Measurements from ENCODE around the gene ADO.

ADO gene

DNA sequence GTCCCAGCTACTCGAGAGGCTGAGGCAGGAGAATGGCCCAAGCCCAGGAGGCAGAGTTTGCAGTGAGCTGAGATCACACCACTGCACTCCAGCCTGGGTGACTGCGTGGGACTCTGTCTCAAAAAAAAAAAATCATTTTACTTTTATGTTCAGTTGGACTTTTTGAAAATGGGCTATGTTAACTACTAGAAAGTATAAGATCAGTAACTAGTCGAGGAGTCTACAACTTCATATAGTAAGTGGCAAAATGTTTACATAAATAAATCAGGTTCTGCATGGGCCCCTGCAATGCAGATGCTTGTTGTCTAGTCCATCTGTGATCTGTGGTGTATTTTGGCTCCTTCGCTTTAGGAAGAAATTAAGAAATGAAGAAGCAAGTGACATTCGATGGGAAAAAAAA lies 12.3 kb upstream of the ADO start:
- DNase-seq (ENCODE audit: low read depth in 2 of 2) = no peak

DNA sequence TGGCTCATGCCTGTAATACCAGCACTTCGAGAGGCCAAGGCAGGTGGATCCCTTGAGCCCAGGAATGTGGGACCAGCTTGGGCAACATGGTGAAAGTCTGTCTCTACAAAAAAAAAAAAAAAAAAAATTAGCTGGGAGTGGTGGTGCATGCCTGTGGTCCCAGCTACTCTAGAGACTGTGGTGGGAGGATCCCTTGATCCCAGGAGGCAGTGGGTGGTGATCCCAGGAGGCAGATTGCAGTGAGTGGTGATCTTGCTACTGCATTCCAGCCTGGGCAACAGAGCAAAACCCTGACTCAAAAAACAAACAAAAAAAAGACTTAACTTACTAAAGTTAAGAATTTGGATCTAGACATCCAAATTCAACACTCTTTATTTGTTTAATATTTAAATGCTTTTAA lies 10.2 kb upstream of the ADO start:
- DNase-seq (ENCODE audit: low read depth in 2 of 2) = no peak

DNA sequence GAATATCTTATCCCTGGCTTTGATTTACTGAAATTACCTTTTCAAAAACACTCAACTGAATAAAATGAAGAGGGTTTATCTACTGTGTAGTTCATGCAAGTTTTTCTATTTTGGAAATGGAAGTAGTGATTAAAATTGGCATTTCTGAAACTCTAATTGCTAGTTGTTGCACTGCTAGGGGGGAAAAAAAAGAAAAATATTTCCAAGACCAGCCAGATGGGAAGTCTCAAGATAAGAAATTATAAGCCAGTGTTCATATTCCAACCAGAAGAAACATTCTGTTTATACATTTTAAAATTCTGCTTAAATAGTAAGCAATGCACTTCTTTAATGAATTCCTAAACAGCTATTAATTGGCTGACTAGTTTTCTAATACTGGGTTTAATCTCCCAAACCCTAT lies 9.4 kb upstream of the ADO start:
- DNase-seq (ENCODE audit: low read depth in 2 of 2) = no peak

DNA sequence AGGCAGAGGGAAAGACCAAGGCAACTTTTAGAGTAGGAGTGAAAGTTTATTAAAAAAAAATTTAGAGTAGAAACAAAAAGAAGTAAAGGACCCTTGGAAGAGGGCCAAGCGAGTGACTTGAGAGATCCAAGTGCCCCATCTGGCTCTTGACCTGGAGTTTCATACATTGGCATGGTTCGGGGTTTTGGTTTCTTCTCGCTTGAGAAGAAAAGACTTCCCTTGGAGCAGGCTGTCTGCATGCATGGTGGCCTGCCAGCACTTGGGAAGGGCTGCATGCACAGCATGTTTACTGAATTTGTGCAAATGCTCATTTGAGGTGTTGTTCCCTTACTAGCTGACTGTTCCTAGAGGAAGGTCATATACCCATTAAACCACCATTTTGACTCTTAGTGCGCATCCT lies 8.8 kb upstream of the ADO start:
- no peak for DNase-seq (ENCODE audit: low read depth in 2 of 2)

DNA sequence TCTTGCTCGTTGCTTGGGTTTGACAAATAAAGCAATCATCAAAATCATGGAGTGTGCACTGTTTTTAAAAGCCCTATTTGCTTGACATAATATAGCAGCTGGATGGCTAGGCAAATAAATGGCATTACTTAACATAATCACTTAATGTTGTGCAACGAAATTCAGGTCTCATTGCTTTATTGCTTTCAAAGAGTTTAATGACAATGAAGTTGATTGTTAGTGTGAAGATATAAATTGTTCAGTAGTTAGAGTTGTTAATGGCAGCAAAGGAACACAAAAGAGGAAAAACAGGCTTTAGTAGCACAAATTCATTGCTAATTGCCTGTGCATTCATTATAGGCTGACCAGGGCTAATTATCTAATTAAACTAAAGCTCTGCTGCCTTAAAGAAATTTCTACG lies 7.6 kb upstream of the ADO start:
- no peak for DNase-seq (ENCODE audit: low read depth in 2 of 2)

DNA sequence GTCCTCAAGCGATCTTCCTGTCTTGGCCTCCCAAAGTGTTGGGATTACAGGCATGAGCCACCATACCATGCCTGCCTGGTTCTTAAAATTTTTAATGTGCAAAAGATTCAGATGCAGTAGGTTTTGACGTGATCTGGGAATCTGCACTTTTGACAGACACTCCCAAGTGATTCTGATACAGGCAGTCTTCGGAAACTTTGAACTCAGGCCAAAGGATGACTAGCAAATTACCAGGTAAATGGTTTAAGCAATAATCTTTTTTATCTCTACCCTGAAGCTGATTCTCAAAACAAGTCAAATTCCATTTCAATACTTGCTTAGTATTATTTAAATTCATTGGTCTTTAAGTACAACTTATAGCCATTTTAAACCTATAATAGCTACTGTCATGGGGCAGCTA lies 2.6 kb upstream of the ADO start:
- DNase-seq (ENCODE audit: low read depth in 2 of 2) = no peak

DNA sequence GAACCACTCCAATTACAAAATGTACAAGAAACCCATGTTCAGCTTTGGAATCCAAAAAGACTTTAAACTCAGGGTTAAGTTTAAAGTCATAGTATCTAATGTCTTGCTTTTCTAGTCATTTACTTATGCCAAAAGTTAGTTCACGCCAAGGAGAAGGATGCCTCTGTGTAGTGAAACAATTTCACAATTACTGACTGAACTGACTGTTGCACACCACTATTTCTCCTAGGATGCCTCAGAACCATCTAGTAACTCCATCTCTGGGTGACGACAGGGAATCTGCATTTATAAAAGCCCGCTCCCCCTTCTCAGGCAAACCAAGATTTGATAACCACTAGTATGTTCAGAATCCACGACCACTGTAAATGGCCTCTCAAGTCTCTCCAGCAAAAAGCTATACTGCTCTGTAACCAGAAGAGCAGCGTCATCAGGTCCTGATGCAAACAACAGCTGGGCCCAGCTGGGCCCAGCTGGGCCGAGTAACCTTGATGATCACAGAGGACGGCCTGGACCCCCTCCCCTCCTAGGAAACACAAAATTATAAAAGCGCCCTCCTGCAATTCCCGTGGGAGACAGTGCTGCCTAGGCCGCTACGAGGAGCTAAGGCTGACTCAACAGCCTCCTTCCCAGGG lies 680 bp upstream of the ADO start:
- no peak for DNase-seq (ENCODE audit: low read depth in 2 of 2)

DNA sequence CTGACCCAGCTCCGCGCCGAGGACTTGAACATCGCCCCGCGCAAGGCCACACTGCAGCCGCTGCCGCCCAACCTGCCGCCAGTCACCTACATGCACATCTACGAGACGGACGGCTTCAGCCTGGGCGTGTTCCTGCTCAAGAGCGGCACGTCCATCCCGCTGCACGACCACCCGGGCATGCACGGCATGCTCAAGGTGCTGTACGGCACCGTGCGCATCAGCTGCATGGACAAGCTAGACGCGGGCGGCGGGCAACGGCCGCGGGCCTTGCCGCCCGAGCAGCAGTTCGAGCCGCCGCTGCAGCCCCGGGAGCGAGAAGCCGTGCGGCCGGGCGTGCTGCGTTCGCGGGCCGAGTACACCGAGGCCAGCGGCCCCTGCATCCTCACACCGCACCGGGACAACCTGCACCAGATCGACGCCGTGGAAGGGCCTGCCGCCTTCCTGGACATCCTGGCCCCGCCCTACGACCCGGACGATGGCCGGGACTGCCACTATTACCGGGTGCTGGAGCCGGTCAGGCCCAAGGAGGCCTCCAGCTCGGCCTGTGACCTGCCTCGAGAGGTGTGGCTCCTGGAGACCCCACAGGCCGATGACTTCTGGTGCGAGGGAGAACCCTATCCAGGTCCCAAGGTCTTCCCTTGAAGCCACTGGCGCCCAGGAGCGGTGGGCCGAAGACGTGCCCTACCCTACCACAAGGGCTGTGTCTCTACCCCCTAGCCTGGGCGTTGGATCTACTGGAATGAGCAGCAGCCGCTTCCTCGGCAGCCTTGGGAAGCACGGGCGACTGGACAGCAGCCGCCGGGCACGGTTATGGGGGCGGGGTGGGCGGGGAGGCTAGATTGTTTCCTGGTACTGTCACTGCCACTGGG lies 945 bp downstream of the ADO start:
- DNase-seq (ENCODE audit: low read depth in 2 of 2) = no peak

DNA sequence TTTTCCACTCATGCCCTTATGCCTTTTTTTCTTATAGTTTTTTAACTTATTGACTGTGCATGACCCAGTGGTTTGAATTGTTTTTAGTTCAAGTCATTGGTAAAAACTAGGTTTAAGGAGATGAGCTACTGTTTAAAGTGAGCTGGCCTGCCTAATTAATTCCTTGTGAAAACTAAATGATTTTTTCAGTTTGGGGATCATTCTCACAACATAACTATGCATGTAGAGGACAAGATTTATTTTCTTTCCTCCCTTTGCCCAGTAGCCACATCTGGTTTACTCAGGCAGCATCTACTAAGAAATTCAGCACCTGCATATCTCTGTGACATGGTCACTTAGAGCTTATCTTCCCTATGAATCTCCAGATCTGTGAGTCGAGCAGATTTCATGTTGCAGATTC lies 1.7 kb downstream of the ADO start:
- DNase-seq (ENCODE audit: low read depth in 2 of 2) = no peak

DNA sequence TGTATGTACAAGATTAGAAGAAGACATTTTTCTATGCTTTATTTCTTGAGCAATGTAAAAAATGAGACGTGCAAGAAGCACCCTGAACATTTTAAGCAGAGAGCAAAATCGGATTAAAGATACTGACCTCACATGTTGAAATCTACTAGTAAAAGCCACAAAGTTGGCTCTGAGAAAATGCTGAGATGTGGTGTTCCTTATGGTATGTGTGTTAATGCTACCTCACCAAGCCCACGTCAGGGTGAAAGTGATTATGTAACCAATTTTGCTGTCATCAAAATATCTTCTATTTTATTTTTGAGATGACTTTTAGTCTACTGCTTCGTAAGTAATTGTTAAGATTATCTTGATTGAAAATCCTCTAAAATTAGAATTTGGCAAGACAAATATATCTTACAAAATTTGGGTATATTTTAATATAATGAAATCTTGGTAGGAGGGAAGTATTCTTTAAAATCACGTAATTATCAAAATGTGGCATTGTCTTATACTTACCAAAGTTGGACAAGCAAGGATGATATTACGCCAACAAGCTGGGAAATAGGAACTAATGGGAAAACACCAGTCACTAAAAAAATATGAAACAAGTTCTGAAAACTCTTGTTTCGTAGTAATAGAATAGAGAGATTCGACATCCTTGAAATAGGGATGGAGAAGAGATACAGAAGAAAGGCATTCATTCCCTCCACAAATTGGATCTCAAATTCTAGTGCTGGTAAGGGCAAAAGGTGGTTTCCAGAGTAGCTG lies 5.8 kb downstream of the ADO start:
- DNase-seq (ENCODE audit: low read depth in 2 of 2) = no peak

DNA sequence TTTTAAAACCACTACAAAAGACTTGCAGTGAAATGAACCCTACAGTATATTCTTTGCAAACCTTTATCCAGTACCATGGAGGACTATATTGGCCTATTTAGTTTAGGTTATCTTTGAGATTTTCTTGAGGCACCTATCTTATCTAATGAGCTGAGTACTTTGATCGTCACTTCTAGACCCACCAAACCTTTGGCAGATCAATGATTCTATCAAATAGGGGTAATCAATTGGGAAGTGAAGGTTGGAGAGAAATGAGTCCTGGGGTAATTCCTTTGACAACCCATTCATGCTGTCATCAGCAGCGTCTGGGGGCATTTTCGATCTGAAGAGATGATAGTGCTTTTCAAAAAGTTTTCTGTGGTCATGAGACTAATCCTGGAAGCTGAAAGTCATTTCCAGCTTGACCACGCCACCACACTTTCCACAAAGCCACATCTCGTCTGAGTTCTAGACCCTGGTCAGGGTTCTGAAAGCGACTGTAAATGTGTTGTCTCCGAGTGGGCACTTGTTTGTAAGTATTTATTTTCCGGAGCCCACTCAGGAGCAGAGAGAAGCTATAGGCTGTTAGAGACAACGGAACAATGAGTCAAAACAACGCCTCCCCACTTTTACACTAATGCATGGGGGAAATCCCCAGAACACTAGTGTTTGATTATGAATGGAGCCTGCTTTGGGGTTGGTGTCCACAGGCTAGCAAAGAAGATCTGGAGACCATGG lies 6.8 kb downstream of the ADO start:
- peak; percentile 76 to 78 for DNase-seq (ENCODE audit: low read depth in 2 of 2)

DNA sequence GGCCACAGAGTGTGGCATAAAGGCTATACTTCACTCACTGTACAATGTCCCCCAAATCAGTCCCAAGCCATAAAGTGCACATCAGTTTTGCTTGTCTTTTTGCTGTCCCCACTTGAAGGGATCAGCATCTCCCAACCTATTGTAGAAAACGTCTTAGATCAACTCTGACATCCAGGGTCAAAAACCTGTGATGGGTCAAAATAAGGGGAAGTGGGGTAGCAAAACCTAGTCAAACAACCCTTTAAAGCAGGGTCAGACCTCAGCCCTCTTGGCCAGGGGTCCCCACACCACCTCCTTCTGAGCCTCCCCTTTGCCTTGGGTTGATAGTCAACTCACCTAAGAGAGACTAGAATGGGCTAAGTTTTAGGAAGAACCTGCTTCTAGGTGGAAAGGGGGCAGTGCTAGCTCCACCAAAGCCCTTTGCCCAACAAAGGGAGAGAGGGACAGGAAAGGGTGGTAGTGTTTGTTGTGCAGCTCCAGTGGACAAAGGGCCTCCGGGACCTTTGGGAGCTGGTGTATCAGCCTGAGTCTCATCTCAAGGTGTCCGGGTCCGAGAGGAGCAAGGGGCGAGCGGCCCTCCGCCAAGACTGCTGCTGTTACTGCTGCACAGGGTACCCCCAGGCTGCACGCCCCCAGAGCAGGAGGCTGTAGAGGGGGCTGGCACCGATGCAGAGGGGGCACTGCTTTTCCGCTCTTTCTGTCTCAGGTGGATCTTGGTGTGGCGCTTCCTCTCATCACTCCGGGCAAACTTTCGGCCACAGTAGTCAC lies 8.3 kb downstream of the ADO start:
- no peak for DNase-seq (ENCODE audit: low read depth in 2 of 2)

DNA sequence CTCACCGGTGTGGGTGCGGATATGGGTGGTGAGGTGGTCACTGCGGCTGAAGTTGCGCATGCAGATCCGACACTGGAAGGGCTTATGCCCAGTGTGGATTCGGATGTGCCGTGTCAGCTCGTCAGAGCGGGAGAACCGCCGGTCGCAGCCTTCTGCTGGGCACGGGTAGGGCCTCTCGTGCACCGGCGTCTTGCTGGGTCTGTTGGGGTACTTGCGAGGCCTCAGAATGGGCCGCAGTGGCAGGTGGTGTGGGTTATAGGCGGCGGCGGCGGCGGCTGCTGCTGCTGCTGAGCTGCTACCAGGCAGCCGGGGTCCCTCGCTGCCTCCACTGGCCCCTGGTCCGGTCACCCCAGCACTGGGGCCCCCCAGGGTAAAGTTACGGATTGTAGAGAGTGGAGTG lies 8.9 kb downstream of the ADO start:
- DNase-seq (ENCODE audit: low read depth in 2 of 2) = no peak

DNA sequence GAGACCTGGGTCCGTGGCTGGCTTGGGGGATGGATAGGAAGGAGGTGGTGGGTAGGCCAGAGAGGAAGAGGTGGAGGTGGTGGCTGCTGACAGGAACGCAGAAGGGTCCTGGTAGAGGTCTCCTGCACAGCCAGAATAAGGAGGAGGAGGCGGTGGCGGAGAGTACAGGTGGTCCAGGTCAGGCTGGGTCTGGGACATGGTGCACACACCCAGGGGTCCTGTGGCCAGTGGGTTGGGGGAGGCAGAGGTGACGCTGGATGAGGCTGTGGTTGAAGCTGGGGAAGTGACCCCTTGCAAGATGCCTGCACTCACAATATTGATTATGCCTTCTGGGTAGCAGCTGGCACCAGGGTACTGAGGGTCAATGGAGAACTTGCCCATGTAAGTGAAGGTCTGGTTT lies 9.5 kb downstream of the ADO start:
- DNase-seq (ENCODE audit: low read depth in 2 of 2) = no peak

DNA sequence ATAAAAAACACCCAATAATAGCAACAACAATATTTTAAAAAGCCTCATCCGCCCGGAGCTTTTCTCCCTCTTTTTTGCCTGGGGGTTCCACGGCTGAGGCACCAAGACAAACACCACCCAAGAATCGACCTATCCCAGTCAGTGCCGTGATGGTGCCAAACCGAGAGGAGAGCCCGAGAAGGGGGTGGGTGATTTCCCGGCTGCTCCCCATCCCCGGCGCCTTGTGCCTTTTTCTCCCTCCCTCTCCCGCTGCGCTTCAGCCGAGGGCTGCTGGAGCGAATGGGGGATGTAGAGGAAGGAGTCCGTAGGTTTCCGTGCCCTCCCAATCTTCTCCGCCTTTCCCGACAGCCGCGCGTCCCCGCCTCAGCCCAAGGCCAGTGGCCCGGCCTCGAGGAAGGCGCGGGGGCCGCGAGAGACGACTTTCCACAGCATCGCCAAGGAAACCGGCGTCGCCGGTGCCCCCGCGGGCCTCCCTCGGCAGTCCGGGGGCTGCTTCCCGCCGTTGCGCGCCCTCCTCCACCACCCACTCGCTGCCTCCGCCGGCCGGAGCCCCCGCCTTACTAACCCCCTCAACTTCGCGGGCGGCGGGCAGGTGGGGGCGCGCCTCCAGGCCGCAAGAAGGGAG lies 10.3 kb downstream of the ADO start:
- no peak for DNase-seq (ENCODE audit: low read depth in 2 of 2)

DNA sequence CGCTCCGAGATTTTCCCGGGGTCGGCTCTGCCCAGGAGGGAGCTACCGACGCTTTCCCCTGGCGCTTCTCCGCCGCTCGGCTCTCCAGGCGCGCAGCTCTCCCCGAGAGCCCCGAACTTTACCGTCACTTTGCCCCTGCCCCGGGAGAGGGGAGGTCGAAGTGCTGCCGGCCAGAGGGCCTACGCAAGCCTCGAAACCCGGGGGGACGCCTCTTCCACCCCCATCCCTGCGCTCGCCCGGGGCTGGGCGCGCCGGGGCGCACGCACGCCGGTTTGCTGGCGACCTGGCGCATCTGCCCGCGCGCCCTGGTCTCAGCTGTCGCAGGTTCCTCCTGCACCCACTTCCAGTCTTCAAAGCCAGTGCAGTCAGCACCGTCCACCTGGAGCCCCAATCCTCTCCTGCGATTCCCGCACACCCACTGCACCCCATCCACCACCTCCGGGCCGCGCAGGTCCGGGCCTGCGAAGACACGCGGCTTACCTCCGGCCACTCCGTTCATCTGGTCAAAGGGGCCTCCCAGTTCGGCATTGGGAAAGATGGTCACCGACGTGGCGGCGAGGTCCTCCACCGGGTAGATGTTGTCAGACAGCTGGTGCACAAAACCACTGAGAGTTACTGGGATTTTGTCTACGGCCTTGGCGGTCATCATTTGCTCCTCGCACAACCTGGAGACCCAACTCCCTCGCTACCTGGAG lies 11.0 kb downstream of the ADO start:
- no peak for DNase-seq (ENCODE audit: low read depth in 2 of 2)

DNA sequence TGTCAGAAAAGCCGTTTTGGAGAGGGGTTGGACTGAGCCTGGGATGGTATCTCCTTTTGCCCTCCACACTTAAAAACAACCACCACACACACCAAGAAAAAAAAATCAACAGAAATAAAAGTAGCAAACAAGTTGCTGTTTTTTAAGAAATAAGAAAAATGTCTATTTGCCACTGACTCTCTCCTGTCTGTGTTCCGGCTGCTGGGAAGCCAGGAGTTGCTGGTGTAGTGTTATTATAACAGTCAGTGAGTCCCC lies 11.5 kb downstream of the ADO start:
- no peak for DNase-seq (ENCODE audit: low read depth in 2 of 2)

DNA sequence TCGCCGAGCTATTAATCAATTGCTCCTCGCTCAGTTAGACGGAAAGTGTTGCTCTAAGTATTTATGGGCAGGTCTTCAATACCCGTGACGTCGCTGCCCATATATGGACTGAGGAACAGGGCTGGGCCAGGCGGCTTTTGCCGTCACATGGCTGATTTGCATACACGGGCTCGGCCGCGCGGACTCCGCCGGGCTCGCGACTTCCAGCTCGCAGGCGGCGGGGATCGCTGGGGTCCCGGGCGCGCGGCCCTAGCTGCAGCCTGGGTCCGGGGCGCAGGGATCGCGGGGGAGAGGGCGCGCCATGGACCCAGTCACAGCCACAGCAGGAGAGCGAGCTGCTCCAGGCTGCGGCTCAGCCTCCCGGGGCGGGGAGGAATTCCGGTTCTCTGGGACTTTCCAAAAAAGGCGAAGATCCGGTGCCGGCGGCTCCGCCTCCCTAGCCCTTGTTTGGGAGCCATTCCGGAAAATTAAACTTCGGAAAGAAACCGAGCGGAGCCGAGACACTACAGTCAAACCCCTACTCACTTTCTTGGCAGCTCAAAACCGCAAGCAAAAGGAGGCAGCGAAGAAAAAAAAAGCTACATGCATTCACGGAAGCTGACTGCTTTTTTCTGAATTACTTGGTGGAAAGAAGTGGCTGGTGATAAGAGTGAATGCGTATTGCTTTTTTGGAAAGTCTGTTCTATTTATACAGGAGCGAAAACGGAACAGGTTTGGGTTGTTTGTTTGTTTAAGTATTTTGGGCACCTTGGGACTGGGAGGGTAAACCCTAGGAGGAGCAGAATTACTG lies 12.0 kb downstream of the ADO start, which contains the start of gene EGR2:
Gene EGR2 (minus strand): TSS at position 36 of the 790 bp plus-strand sequence. CDS start 337 bp downstream, outside the sequence.
- DNase-seq (ENCODE audit: low read depth in 2 of 2) = peak; percentile 90 to 93

DNA sequence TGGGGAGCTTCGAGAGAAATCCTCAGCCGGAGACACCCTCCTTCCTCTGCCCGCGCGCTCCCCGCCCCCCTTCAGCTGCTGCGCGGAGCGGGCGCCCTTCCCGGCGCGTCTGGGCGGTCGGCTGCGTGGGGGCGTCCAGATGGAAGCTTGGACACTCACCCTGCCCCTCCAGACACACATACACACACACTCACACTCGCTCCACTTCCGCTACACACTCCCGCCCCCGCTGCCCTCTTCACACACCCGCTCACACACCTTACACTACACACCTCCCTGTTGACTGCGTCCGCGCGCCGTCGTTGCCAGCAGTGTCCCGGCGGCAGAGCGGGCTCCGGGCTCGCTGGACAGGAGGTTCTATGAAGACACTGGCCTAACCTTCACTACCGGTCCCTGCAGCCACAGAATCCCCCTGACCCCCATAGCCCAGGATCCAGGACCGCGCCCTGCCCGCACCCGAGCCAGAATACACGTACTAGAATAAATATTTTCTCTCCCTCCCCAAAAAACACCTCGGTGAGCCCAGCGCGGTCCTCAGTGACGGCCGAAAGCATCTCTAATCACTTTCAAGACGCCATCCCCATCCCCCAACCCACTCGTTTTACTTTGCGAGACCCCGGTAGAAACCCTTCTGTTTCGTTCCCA lies 12.7 kb downstream of the ADO start:
- peak; percentile 39 to 41 for DNase-seq (ENCODE audit: low read depth in 2 of 2)

Data from stimulated activated CD4-positive, alpha-beta T cell treated with anti-CD3 and anti-CD28 coated beads, Interleukin-15, amount 100 ng/mL, for 48 hours (primary cell).